HL-60/S4 (cell line): ENCODE data around the gene RABGAP1L.
"Not testable (repeated sequence)": the region's sequence is repeated elsewhere in the genome, so short reads cannot be mapped to it uniquely, and the experiment has no call there.

Experiments used
- in situ Hi-C: fragments of 300-500 bp; cut with MboI; formaldehyde crosslinking; loops from 2 replicates; pipeline ENCODE4 v1.14.3; 2022; ENCODE audit warnings: low sequenced_read_pairs

Gene RABGAP1L

GRCh38 chr1:174828264-174828663 is 668.9 kb downstream of the RABGAP1L start:
- in situ Hi-C loops = no loop called here

GRCh38 chr1:174829990-174830389 is 670.7 kb downstream of the RABGAP1L start:
- in situ Hi-C loops = no loop called here

- in situ Hi-C loops = no loop called here
Measured at GRCh38 chr1:174836543-174836942, 677.2 kb downstream of the RABGAP1L start.

GRCh38 chr1:174837386-174837785 is 678.1 kb downstream of the RABGAP1L start:
- in situ Hi-C loops = no loop called here

GRCh38 chr1:174839211-174839610 is 679.9 kb downstream of the RABGAP1L start:
- in situ Hi-C loops = no loop called here

- in situ Hi-C loops = no loop called here
Measured at GRCh38 chr1:174841747-174842146, 682.4 kb downstream of the RABGAP1L start.

- in situ Hi-C loops = not testable (repeated sequence)
Measured at GRCh38 chr1:174848593-174849560, 689.6 kb downstream of the RABGAP1L start.

GRCh38 chr1:174850726-174851125 is 691.4 kb downstream of the RABGAP1L start:
- in situ Hi-C loops = no loop called here

- in situ Hi-C loops = no loop called here
Measured at GRCh38 chr1:174858301-174858700, 699.0 kb downstream of the RABGAP1L start.

- in situ Hi-C loops = no loop called here
Measured at GRCh38 chr1:174870319-174870718, 711.0 kb downstream of the RABGAP1L start.

GRCh38 chr1:174871886-174872285 is 712.6 kb downstream of the RABGAP1L start:
- in situ Hi-C loops = no loop called here

GRCh38 chr1:174872615-174873058 is 713.3 kb downstream of the RABGAP1L start:
- in situ Hi-C loops = no loop called here

- in situ Hi-C loops = no loop called here
Measured at GRCh38 chr1:174874331-174875053, 715.2 kb downstream of the RABGAP1L start.

- in situ Hi-C loops = no loop called here
Measured at GRCh38 chr1:174875306-174875705, 716.0 kb downstream of the RABGAP1L start.

GRCh38 chr1:174877208-174877673 is 717.9 kb downstream of the RABGAP1L start:
- in situ Hi-C loops = no loop called here

- in situ Hi-C loops = no loop called here
Measured at GRCh38 chr1:174880171-174880570, 720.9 kb downstream of the RABGAP1L start.

- in situ Hi-C loops = no loop called here
Measured at GRCh38 chr1:174883409-174883808, 724.1 kb downstream of the RABGAP1L start.

- in situ Hi-C loops = no loop called here
Measured at GRCh38 chr1:174884038-174884437, 724.7 kb downstream of the RABGAP1L start.

- in situ Hi-C loops = no loop called here
Measured at GRCh38 chr1:174884566-174884965, 725.2 kb downstream of the RABGAP1L start.

- in situ Hi-C loops = no loop called here
Measured at GRCh38 chr1:174890024-174890423, 730.7 kb downstream of the RABGAP1L start.

- in situ Hi-C loops = no loop called here
Measured at GRCh38 chr1:174892016-174892415, 732.7 kb downstream of the RABGAP1L start.
